A673 (cell line): Measurements from ENCODE around the gene TRERF1. TPM values are rescaled to one million over a fixed set of nuclear protein-coding genes. Genes with fewer than 3 reads are reported as not detected.

Experiments used
- BruUV-seq: library from RNA; stranded (reverse); fragments of 400-500 nt; replicated peaks from 2 replicates; lab custom pipeline; 2021; lab: Mats Ljungman, UMichigan
- CTCF ChIA-PET: fragments of 300-600 bp; sonication (Branson Sonifier 250); formaldehyde crosslinking; loops from one replicate; lab custom pipeline; 2022; ENCODE audit warnings: antibody characterized with exemption; lab: Charles Lee
- POLR2A ChIA-PET: fragments of 300-600 bp; sonication (Branson Sonifier 250); formaldehyde crosslinking; loops from one replicate; lab custom pipeline; 2022; ENCODE audit warnings: antibody characterized with exemption; ENCODE audit not compliant: low non-redundant PET; lab: Charles Lee
- DNase-seq: peaks from one replicate; pipeline ENCODE4 v3.0.0-alpha.2; 2015; ENCODE audit warnings: low spot score
- H3K27ac ChIP-seq: fragments of 200-600 bp; sonication (generic); 2 replicates; pipeline ENCODE4 v1.5.1; 2016; ENCODE audit warnings: mixed run types, low read depth, mild to moderate bottlenecking, mixed read lengths, antibody characterized with exemption, low read length; ENCODE audit not compliant: poor library complexity, severe bottlenecking
- H3K27me3 ChIP-seq: fragments of 200-600 bp; sonication (generic); replicated peaks from 2 replicates; pipeline ENCODE4 v1.6.1; 2017; ENCODE audit warnings: mixed run types, low read depth, mild to moderate bottlenecking, mixed read lengths, antibody characterized with exemption, low read length; ENCODE audit not compliant: insufficient read depth, poor library complexity
- H3K36me3 ChIP-seq: fragments of 200-600 bp; sonication (generic); 2 replicates; pipeline ENCODE4 v1.6.1; 2016; ENCODE audit warnings: mixed run types, mild to moderate bottlenecking, mixed read lengths, antibody characterized with exemption, low read length; ENCODE audit not compliant: insufficient read depth, poor library complexity, severe bottlenecking
- H3K4me1 ChIP-seq: fragments of 200-600 bp; sonication (generic); 2 replicates; pipeline ENCODE4 v1.6.1; 2017; ENCODE audit warnings: mixed run types, mild to moderate bottlenecking, mixed read lengths, antibody characterized with exemption, low read length; ENCODE audit not compliant: insufficient read depth, poor library complexity, severe bottlenecking
- H3K4me3 ChIP-seq: fragments of 200-600 bp; sonication (generic); 2 replicates; pipeline ENCODE4 v1.5.1; 2016; ENCODE audit warnings: low read depth, mixed run types, mild to moderate bottlenecking, mixed read lengths, low read length; ENCODE audit not compliant: poor library complexity, severe bottlenecking
- H3K9me3 ChIP-seq: fragments of 200-600 bp; sonication (generic); 2 replicates; pipeline ENCODE4 v1.6.1; 2016; ENCODE audit warnings: mixed run types, low read depth, mild to moderate bottlenecking, mixed read lengths, antibody characterized with exemption, low read length; ENCODE audit not compliant: poor library complexity, severe bottlenecking
- CTCF ChIP-seq: fragments of 300-800, 200-600 bp; sonication (generic); conservative IDR thresholded peaks from 2 replicates; pipeline ENCODE4 v1.5.1; 2017; ENCODE audit warnings: low read depth, mild to moderate bottlenecking, antibody characterized with exemption, low read length, moderate library complexity, mixed read lengths
- EZH2 ChIP-seq: fragments of 200-600 bp; sonication (generic); IDR thresholded peaks from 2 replicates; pipeline ENCODE4 v1.6.1; 2017; ENCODE audit warnings: borderline replicate concordance, low read depth, mild to moderate bottlenecking, mixed read lengths, antibody characterized with exemption, low read length; ENCODE audit not compliant: poor library complexity, severe bottlenecking
- intact Hi-C: fragments of 100-400 bp; cut with micrococcal nuclease; formaldehyde crosslinking; loops from one replicate; pipeline ENCODE4 v1.10.0; 2022; ENCODE audit not compliant: unreplicated experiment
- total RNA-seq: library from RNA; stranded (reverse); gene quantifications from 2 replicates; pipeline ENCODE4 v1.2.3, GENCODE V29; 2021

TRERF1 gene
- total RNA-seq, 1 experiment from 2014 or later: 9.5 TPM

DNA sequence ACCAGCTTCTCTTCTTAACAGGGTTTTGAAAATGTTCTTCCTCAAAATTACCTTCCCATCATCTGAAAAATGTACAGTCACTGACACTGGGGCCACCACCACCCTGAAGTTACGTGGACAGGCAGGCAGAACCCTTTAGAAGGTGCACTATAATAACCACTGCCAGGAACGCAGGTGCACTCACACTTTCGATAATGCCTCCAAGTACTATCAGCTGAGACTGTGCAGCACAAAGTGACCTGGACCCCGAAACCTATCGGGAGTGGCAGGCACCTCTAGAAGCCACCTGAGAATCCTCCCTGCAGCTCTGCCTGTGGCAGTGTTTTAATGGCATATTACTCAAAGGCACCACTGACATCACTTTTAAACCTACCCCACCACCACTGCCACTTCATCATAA lies 66.4 kb downstream of the TRERF1 start:
- H3K27me3 ChIP-seq: no peaks in the 10 kb centered on the region
- DNase-seq: no peak
- POLR2A ChIA-PET: no interaction called here
- intact Hi-C loops: no loop called here
- no peak overlapping the region for H3K4me3 ChIP-seq
- no peak overlapping the region for H3K27ac ChIP-seq
- CTCF ChIA-PET: no interaction called here
- H3K9me3 ChIP-seq: no peaks in the 10 kb centered on the region
- H3K4me1 ChIP-seq: no peaks in the 10 kb centered on the region
- BruUV-seq: no TSS peak
- TF ChIP-seq EZH2 (no peak), CTCF (no peak)
- H3K36me3 ChIP-seq: no peaks in the 10 kb centered on the region

- no peak overlapping the region for H3K4me3 ChIP-seq
- no peaks in the 10 kb centered on the region for H3K9me3 ChIP-seq
- no peak overlapping the region for H3K27ac ChIP-seq
- intact Hi-C loops: no loop called here
- BruUV-seq: no TSS peak
- no peaks in the 10 kb centered on the region for H3K4me1 ChIP-seq
- H3K27me3 ChIP-seq: no peaks in the 10 kb centered on the region
- ChIA-PET POLR2A (no interaction called here), CTCF (no interaction called here)
- TF ChIP-seq CTCF (no peak), EZH2 (no peak)
- DNase-seq: no peak
- no peaks in the 10 kb centered on the region for H3K36me3 ChIP-seq
These were observed 68.1 kb downstream of the TRERF1 start for GRCh38 chr6:42383421-42384205.

GRCh38 chr6:42381850-42382249 lies 69.9 kb downstream of the TRERF1 start:
- POLR2A ChIA-PET: no interaction called here
- Histone ChIP-seq H3K36me3 (no peaks in the 10 kb centered on the region), H3K4me1 (no peaks in the 10 kb centered on the region), H3K27ac (no peak overlapping the region), H3K27me3 (no peaks in the 10 kb centered on the region), H3K9me3 (no peaks in the 10 kb centered on the region), H3K4me3 (no peak overlapping the region)
- intact Hi-C loops: no loop called here
- TF ChIP-seq CTCF (no peak), EZH2 (no peak)
- DNase-seq: no peak
- CTCF ChIA-PET: no interaction called here
- no TSS peak for BruUV-seq
